ENCODE measurements around the gene ZMYND19.

Gene ZMYND19

GRCh38 chr9:137575364-137575715, 15.0 kb downstream of the ZMYND19 start (continued):
- TF ChIP-seq ZNF521 (tag by site-specific recombination; IDR thresholded peaks at IDR 0.05) (no peak), ZNF621 (tag by site-specific recombination; IDR thresholded peaks at IDR 0.05) (no peak)

- peaks cover 18 to 60% of the 10 kb centered on the region in 2 experiments for H3K36me3 ChIP-seq (ENCODE audit: control insufficient read depth in 2 of 2, insufficient read depth in 1 of 2, low read length in 2 of 2)
- H3K27ac ChIP-seq (ENCODE audit: extremely low read depth, low read depth, low read length): no peak overlapping the region
- TF ChIP-seq ZNF768 (tag by site-specific recombination; IDR thresholded peaks at IDR 0.05) (no peak), BCL11A (tag by site-specific recombination; IDR thresholded peaks at IDR 0.05; ENCODE audit: low read depth) (no peak), ZNF473 (tag by site-specific recombination; IDR thresholded peaks at IDR 0.05) (no peak), ZBTB49 (tag by site-specific recombination; IDR thresholded peaks at IDR 0.05; ENCODE audit: low read depth) (no peak), ZNF292 (tag by site-specific recombination; IDR thresholded peaks at IDR 0.05; ENCODE audit: borderline replicate concordance, low read depth) (no peak), HOXA7 (CRISPR knock-in tag; IDR thresholded peaks at IDR 0.05; ENCODE audit: borderline replicate concordance) (no peak), OVOL3 (tag by site-specific recombination; IDR thresholded peaks at IDR 0.05) (no peak), SALL2 (tag by site-specific recombination; IDR thresholded peaks at IDR 0.05; ENCODE audit: borderline replicate concordance) (no peak), MZF1 (tag by site-specific recombination; IDR thresholded peaks at IDR 0.05; ENCODE audit: borderline replicate concordance) (no peak), ZNF596 (tag by site-specific recombination; IDR thresholded peaks at IDR 0.05) (no peak), HOXD13 (CRISPR knock-in tag; IDR thresholded peaks at IDR 0.05; ENCODE audit: borderline replicate concordance) (no peak), HIC1 (tag by site-specific recombination; IDR thresholded peaks at IDR 0.05) (no peak), KLF7 (tag by site-specific recombination; IDR thresholded peaks at IDR 0.05; ENCODE audit: borderline replicate concordance) (no peak), RBAK (tag by site-specific recombination; IDR thresholded peaks at IDR 0.05) (no peak), ELK4 (IDR thresholded peaks at IDR 0.05; ENCODE audit: borderline replicate concordance, low read depth, low read length) (no peak), ZNF37A (tag by site-specific recombination; IDR thresholded peaks at IDR 0.05) (no peak)
- no peak overlapping the region for H3K4me3 ChIP-seq (ENCODE audit: low read depth, low read length)
- ChIA-PET POLR2A (no interaction called here), CTCF (interaction anchor here (0.6 to 1.6 kb wide), 2 partner anchors 8 to 428 kb away, joined by 3 to 4 read pairs; no protein-coding TSS in a partner anchor)
- no peaks in the 10 kb centered on the region for H3K9me3 ChIP-seq (ENCODE audit: control insufficient read depth, insufficient read depth, low read depth, low read length)
- H3K4me1 ChIP-seq (ENCODE audit: control insufficient read depth, insufficient read depth, low read length): no peaks in the 10 kb centered on the region; the same call in 1 of the 2 replicates
These were observed 16.1 kb downstream of the ZMYND19 start for GRCh38 chr9:137574192-137574591.

- H3K9me3 ChIP-seq (ENCODE audit: control insufficient read depth, insufficient read depth, low read depth, low read length): no peaks in the 10 kb centered on the region
- no peak overlapping the region for H3K4me3 ChIP-seq (ENCODE audit: low read depth, low read length)
- H3K4me1 ChIP-seq (ENCODE audit: control insufficient read depth, insufficient read depth, low read length): no peaks in the 10 kb centered on the region
- no peak for TF ChIP-seq ZNF707 (tag by site-specific recombination; IDR thresholded peaks at IDR 0.05)
- CTCF ChIA-PET: interaction anchor here (1.0 kb wide), 1 partner anchor 9 kb away, joined by 3 read pairs; no protein-coding TSS in a partner anchor
- peaks cover 12 to 48% of the 10 kb centered on the region in 2 experiments for H3K36me3 ChIP-seq (ENCODE audit: control insufficient read depth in 2 of 2, insufficient read depth in 1 of 2, low read length in 2 of 2)
- H3K27ac ChIP-seq (ENCODE audit: extremely low read depth, low read depth, low read length): no peak overlapping the region
- POLR2A ChIA-PET: no interaction called here
These were observed 19.7 kb downstream of the ZMYND19 start for GRCh38 chr9:137570566-137570965.

Measured in HEK293 (cell line).